ENCODE results near the gene EHD1. TPM values are rescaled to one million over a fixed set of nuclear protein-coding genes. Genes with fewer than 3 reads are reported as not detected.

EHD1 gene
- total and polyA plus RNA-seq, 9 of the 15 experiments (the other 6 are each of a cell fraction or from before 2014, with no cell fraction given), result 0.46 to 65.0 (median 16.4) TPM

DNA sequence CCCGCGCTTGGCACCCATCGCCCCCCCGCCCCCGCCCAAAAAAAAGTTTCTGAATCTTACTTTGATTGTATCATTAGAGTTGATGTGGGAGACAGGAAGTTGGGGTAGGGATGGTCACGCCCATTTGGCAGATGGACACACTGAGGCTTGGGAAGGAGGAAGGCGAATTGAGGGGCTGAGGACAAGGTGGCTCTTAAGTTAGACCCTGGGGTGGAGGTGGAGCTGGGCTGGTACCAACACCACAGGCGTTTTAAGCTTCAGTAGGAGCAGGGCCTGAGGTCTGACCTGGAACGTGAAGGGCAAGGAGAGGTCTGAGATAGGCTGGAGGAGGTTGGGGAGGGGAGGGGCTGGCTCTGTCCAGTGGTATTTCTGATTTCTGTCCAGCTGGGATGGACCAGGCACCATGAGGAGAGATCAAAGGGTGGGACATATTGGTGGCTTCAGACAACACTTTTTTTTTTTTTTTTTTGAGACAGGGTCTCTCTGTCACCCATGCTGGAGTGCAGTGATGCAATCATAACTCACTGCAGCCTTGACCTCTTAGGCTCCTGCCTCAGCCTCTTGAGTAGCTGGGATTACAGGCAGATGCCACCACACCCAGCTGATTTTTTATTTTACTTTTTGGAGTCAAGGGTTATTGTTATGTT, 33.2 kb downstream of the EHD1 start (continued):
- TF ChIP-seq, protein P1, sequence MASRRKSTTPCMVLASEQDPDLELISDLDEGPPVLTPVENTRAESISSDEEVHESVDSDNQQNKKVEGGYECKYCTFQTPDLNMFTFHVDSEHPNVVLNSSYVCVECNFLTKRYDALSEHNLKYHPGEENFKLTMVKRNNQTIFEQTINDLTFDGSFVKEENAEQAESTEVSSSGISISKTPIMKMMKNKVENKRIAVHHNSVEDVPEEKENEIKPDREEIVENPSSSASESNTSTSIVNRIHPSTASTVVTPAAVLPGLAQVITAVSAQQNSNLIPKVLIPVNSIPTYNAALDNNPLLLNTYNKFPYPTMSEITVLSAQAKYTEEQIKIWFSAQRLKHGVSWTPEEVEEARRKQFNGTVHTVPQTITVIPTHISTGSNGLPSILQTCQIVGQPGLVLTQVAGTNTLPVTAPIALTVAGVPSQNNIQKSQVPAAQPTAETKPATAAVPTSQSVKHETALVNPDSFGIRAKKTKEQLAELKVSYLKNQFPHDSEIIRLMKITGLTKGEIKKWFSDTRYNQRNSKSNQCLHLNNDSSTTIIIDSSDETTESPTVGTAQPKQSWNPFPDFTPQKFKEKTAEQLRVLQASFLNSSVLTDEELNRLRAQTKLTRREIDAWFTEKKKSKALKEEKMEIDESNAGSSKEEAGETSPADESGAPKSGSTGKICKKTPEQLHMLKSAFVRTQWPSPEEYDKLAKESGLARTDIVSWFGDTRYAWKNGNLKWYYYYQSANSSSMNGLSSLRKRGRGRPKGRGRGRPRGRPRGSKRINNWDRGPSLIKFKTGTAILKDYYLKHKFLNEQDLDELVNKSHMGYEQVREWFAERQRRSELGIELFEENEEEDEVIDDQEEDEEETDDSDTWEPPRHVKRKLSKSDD (conservative IDR thresholded peaks at IDR 0.05; ENCODE audit: low read length), result no peak
- TF ChIP-seq, protein P2, sequence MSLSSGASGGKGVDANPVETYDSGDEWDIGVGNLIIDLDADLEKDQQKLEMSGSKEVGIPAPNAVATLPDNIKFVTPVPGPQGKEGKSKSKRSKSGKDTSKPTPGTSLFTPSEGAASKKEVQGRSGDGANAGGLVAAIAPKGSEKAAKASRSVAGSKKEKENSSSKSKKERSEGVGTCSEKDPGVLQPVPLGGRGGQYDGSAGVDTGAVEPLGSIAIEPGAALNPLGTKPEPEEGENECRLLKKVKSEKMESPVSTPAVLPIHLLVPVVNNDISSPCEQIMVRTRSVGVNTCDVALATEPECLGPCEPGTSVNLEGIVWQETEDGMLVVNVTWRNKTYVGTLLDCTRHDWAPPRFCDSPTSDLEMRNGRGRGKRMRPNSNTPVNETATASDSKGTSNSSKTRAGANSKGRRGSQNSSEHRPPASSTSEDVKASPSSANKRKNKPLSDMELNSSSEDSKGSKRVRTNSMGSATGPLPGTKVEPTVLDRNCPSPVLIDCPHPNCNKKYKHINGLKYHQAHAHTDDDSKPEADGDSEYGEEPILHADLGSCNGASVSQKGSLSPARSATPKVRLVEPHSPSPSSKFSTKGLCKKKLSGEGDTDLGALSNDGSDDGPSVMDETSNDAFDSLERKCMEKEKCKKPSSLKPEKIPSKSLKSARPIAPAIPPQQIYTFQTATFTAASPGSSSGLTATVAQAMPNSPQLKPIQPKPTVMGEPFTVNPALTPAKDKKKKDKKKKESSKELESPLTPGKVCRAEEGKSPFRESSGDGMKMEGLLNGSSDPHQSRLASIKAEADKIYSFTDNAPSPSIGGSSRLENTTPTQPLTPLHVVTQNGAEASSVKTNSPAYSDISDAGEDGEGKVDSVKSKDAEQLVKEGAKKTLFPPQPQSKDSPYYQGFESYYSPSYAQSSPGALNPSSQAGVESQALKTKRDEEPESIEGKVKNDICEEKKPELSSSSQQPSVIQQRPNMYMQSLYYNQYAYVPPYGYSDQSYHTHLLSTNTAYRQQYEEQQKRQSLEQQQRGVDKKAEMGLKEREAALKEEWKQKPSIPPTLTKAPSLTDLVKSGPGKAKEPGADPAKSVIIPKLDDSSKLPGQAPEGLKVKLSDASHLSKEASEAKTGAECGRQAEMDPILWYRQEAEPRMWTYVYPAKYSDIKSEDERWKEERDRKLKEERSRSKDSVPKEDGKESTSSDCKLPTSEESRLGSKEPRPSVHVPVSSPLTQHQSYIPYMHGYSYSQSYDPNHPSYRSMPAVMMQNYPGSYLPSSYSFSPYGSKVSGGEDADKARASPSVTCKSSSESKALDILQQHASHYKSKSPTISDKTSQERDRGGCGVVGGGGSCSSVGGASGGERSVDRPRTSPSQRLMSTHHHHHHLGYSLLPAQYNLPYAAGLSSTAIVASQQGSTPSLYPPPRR (CRISPR knock-in tag; IDR thresholded peaks at IDR 0.05; ENCODE audit: borderline replicate concordance), result no peak
- TF ChIP-seq JUND (IDR thresholded peaks at IDR 0.05; ENCODE audit: borderline replicate concordance, low read depth, low read length) (no peak), JUND (tag; IDR thresholded peaks at IDR 0.05; ENCODE audit: borderline replicate concordance, low read depth, low read length) (0 out of 3 replicates have a peak, but pooled peaks have one; percentile 19), ZNF133 (CRISPR knock-in tag; IDR thresholded peaks at IDR 0.05) (no peak), ZNF79 (CRISPR knock-in tag; IDR thresholded peaks at IDR 0.05; ENCODE audit: low read depth) (no peak), PHB2 (IDR thresholded peaks at IDR 0.05; ENCODE audit: low read depth) (no peak; the same call in 1 of the 2 replicates), NBN (IDR thresholded peaks at IDR 0.05; ENCODE audit: low read depth) (peak; percentile 74), BRCA1 (IDR thresholded peaks at IDR 0.05) (no peak), BRCA1 (CRISPR knock-in tag; IDR thresholded peaks at IDR 0.05) (no peak), E2F6 (IDR thresholded peaks at IDR 0.05; ENCODE audit: borderline replicate concordance in 1 of 2, extremely low read depth in 1 of 2, insufficient read depth in 1 of 2, insufficient read length in 1 of 2, low read depth in 1 of 2, low read length in 1 of 2, poor library complexity in 1 of 2, severe bottlenecking in 1 of 2) (no peak), SIRT6 (IDR thresholded peaks at IDR 0.05; ENCODE audit: low read depth, low read length) (no peak), RBM15 (IDR thresholded peaks at IDR 0.05; ENCODE audit: insufficient read depth, low read length) (no peak), POLR2B (IDR thresholded peaks at IDR 0.05; ENCODE audit: low read depth, partially characterized antibody) (no peak), SMARCC2 (IDR thresholded peaks at IDR 0.05; ENCODE audit: low read depth) (no peak), ESRRB (CRISPR knock-in tag; IDR thresholded peaks at IDR 0.05; ENCODE audit: borderline replicate concordance) (no peak), C11orf30 (IDR thresholded peaks at IDR 0.05; ENCODE audit: low read depth) (no peak), DPF2 (IDR thresholded peaks at IDR 0.05) (peak; percentile 78), FOSL1 (tag; conservative IDR thresholded peaks at IDR 0.05) (no peak), TCF7L2 (IDR thresholded peaks at IDR 0.05; ENCODE audit: low read depth, low read length) (no peak), ERF (CRISPR knock-in tag; IDR thresholded peaks at IDR 0.05) (no peak)

Measured in K562 (cell line).